ENCODE results near the gene MACROD1.
A peak's percentile ranks its signal among the peaks of the same experiment; 100 is the strongest.

MACROD1 gene

GRCh38 chr11:64110465-64111375 lies 55.2 kb downstream of the MACROD1 start:
- DNase-seq, result no peak

GRCh38 chr11:64109332-64109731 lies 56.6 kb downstream of the MACROD1 start:
- no peak for DNase-seq

DNA sequence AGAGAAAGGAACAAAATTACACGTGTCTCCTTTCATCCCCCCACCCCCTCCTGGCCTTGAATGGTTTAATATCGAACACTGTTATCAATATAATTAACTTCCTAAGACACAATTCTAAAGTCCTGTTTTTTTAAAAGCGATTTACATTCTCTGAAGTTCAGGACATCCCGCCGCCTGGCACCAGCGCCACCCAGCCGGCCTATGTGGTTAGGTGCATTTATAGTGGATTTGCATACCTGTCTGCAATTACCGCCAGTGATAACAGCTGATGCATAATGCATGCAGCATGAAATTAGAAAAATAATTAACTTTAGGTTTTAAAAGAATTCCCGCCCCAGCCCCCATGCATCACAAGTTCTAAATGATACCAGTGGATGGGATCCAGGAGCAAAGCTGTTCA lies 58.6 kb downstream of the MACROD1 start:
- no peak for DNase-seq

DNA sequence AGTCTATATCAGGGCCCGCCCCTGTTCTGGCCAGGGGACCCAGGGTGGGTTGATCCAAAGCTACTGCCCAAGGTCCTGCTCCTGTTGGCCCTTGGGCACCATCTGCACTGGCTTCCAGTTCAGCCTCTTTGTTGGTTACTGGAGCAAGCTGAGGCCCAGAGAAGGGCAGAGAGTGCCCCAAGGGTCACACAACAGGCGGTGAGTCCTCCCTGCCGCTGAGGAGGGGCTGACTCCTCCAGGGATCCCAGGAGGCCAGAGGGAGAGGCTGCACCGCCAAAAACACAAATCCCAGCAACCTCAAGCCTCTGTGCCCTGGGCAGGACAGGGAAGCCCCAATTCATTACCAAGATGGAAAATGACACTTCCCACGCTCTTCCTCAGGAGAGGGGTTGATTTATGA lies 61.3 kb downstream of the MACROD1 start:
- DNase-seq, result no peak

DNA sequence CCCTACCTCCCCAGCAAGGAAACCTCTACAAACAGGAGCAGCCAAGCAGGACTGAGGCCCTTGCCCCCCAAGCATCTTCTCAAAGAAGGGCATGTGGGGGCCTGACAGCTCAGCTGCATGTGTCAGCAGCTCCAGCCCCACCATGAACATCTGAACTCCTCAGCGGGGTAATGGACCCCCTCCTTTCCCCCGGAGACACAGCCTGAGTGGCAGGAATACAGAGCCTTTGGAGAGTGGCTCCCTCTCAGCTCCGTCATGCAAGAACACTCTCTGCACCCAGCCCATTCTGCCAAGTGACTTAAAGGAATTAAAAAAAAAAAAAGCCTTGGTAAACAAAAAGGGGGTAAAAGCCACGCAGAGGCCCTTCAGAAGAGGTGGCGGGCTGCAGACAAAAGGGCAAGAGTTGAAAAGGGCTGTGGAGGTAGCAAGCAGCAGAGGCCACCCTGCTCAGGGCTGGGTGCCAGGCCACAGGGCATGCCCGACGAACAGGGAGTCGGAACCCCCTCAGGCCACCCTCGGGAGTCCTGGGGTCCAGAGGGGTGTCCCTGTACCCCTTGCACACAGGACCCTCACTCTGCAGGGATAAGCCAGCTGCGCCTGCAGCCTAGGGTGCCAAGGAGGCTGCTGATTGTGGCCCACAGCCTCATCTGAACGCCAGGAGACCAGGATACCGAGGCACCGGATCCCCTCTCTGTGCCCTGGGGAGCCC lies 62.5 kb downstream of the MACROD1 start:
- DNase-seq, result no peak

GRCh38 chr11:64102005-64102738 lies 63.7 kb downstream of the MACROD1 start:
- no peak for DNase-seq

DNA sequence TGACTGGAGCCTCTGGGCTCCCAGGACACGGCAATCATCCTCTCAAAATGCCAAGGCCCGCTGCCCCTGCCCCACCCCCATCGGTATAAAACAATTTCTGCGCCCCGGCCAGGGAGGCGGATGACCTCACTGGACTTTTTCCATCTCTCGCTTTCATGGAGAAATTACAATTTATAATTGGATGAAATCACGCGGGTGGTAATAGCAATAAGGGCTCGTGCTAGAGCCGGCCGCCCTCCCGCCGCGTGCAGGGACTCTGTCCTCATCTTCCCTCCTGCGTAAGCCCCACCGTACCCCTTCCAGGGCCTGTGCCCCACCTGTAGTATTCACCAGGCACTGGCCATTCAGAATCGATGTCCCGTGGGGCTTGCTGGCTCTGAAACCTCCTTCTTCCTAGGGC lies 64.5 kb downstream of the MACROD1 start:
- DNase-seq, result no peak

DNA sequence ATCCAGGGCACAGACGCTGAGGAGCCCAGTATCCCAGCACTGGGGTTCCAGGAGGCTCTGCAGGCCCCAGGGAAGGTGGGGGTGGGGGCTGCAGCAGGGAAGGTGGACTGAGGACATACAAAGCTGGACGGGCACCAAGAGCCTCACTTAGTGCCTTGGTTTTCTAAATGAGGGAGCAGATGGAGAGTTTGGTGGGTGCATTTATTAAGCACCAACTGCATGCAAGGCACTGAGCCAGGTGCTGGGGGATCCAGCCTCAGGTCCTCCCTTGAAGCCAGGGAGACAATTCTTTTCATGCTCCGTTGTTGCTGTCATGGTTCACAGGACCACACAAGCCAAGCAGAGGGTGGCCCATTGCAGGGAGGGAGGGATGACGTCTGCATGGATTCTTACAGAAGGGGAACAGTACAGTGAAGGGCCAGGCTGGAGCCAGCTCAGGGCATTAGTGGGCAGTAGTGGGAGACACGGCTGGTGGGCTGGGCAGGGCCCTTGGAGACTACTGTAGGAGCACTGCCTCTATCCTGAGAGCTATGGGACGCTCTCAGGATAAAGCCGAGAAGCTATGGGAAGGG lies 65.0 kb downstream of the MACROD1 start:
- DNase-seq, result no peak

- DNase-seq, result peak; percentile 48 to 82
Observed at GRCh38 chr11:64100360-64100759, 65.6 kb downstream of the MACROD1 start.

GRCh38 chr11:64099436-64099835 lies 66.5 kb downstream of the MACROD1 start:
- no peak for DNase-seq

DNA sequence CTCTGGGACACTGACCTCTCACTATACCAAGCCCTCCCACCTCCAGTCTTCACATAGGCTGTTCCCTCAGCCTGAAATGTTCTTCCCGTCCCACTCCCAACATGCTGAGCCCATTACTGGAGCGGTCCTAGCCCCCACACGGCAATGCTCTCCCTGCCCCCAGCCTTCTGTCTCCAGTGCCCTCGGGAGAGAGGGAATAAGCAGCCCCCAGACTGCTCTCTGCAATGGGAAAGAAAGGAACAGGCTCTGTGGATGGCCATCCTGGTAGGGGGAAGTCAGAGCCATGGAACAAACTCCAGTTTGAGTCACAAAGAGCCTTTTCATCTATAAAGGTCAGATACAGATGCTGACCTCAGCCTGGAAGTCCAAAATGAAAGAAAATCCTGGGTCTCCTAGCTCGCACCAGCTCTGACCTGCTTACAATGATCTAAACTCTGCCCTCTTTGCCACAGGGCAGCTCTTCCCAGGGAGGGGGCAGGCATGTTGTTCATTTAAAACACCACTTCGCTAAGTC lies 67.5 kb downstream of the MACROD1 start:
- DNase-seq, result no peak

DNA sequence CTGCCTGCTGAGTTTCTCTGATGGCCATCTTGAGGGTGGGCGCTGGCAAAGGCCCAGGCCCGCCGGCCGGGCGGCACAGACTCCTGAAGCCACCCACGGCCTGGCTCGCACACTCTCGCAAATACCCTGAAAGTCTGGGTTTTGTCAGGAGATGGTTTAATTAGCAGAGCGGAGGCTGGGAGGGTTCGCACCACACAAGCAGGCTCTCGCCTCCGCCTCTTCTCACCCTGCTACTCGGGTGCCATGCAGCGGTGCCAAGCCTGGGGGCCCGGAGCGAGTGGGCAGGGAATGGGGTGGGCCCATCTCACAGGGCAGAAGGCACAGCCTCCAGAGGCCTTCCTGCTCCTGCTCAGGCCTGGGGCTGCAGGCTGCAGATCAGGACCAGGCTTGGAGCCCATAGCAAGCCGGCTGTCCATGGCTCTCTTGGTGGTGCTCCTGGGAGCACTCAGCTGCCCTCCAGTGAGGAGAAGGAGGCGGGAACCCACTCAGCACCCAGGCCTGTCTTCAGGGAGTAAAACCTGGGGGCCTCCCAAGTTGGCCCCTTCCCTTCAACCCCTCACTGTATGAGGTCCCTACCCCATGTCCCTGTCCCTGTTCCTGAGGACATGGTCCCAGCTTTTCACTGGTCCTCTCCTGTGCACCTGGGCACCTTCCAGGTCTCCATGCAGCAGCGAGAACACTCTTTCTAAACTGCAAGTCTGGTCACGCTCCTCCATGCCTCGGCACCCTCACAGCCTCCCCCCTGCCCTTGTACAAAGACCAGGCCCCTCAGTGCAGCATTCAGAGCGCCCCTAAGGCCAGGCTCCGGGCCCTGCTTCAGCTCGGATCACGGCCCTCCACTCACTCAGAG lies 68.2 kb downstream of the MACROD1 start:
- no peak for DNase-seq

DNA sequence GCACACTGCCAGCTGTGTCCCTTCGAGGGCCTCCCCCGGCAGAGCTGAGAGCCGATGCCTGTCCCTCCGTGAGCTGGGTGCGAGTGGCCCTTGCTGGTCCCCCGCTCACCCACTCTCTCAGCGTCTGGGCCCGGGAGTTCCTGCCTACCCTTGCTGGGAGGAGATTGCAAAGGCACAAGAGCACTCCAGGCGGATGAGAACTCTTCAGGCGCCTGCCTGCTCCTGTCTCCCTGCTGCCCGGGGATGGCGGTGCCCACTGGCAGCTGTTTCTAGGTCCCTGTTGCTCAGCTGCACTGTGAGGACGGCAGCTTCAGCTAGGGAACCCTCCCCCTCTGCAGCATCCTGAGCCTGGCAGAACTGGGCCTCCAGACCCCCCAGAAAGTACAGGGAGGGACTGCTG lies 69.1 kb downstream of the MACROD1 start:
- DNase-seq, result peak in 1 of 2 experiments; percentile 22

DNA sequence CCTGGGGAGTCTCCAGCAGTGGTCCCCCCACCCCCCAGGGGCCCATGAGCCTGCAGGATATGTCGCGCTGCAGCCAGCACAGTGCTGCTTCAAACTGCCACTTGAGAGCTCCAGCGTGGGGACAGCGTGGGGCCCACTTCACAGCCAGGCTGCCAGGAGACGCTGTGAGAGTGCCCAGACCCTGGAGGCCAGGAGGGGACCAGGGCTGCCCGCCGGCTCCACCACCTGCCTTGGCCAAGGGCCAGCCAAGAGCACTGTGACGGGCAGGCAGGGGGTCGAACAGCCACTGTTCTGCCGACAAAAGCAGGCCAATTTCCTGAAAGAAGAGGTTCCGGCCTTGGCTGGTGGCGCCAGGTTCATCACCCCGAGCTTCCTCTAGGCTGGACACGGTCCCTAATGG lies 70.0 kb downstream of the MACROD1 start:
- peak; percentile 75 to 90 for DNase-seq

DNA sequence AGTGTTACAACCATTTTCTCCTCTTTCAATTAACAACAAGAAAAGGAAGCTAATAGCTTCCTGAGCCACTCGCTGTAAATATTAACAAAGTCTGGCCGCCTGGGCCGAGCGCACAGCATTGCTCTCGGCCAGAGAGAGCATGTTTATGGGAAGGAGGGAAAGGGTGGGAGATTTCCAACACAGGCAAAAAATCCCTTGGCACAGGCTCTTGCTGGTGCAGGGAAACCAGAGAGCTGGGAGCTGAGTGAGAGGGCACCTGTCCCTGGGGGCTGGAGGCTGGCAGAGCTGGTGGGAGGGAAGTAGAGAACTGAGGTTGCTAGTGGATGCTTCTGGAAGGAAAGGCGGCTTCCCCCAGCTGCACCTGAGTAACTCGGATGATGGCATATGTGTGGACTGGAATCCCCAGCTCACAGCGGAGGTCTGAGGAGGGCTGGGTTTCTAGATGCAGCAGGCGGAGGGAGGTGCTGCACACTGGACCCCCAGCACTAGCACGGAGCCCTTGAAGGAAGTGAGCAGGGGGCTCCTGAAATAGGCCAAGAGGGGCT lies 70.6 kb downstream of the MACROD1 start:
- peak; percentile 28 to 62 for DNase-seq

GRCh38 chr11:64094463-64095260 lies 71.3 kb downstream of the MACROD1 start:
- no peak for DNase-seq

- peak in 1 of 2 experiments; percentile 25 for DNase-seq
Observed at GRCh38 chr11:64093233-64094039, 72.5 kb downstream of the MACROD1 start.

DNA sequence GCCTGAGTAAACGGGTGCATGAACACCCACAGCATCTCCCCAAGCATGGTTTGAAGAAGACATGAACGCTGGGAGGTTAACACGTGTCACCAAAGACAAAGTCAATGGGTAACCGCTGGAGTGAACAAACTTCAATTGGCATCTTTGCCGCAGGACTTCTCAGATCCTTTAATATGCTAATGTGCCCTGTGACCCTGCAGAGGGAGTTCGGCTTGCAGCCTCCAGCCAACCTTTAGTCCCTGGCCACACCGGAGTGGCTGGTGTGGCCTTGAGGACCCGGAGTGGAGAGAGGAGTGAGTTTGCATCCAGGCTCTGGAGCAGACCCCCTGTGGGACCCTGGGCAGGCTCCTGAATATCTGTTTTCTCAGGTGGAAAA lies 73.2 kb downstream of the MACROD1 start:
- no peak for DNase-seq

- DNase-seq, result no peak
Observed at GRCh38 chr11:64092111-64092760, 73.7 kb downstream of the MACROD1 start.
